Activated CD8-positive, alpha-beta memory T cell treated with anti-CD3 and anti-CD28 coated beads, Interleukin-2, amount 50 U/mL, for 24 hours (primary cell): ENCODE results near the gene TRPC3.

Source experiments
- DNase-seq: peaks from one replicate; pipeline ENCODE4 v3.0.0-alpha.2; 2020; ENCODE audit errors: extremely low read depth

Gene TRPC3

GRCh38 chr4:121873604-121874003, 78.3 kb downstream of the TRPC3 start:
- no peak for DNase-seq

- peak; percentile 97 for DNase-seq
Observed at GRCh38 chr4:121869841-121870822, 81.7 kb downstream of the TRPC3 start, which contains the start of gene BBS7. BBS7 (minus strand) TSS chr4:121870474; CDS start chr4:121870313, 161 bp downstream.

- DNase-seq = no peak
Observed at GRCh38 chr4:121863799-121864198, 88.1 kb downstream of the TRPC3 start.

GRCh38 chr4:121861426-121861825, 90.4 kb downstream of the TRPC3 start:
- no peak for DNase-seq

GRCh38 chr4:121860121-121860520, 91.7 kb downstream of the TRPC3 start:
- DNase-seq = no peak

GRCh38 chr4:121851354-121851753, 100.5 kb downstream of the TRPC3 start:
- DNase-seq = no peak

GRCh38 chr4:121846662-121847061, 105.2 kb downstream of the TRPC3 start:
- DNase-seq = no peak

GRCh38 chr4:121842862-121843261, 109.0 kb downstream of the TRPC3 start:
- no peak for DNase-seq

- no peak for DNase-seq
Observed at GRCh38 chr4:121838136-121838535, 113.7 kb downstream of the TRPC3 start.

GRCh38 chr4:121829511-121829910, 122.3 kb downstream of the TRPC3 start:
- no peak for DNase-seq
